IMR-90 (cell line): Measurements from ENCODE around the gene BLNK.

ENCODE experiments used
- CEBPB ChIP-seq: IDR thresholded peaks from 2 replicates; pipeline ENCODE4 v1.6.1; 2012; ENCODE audit warnings: low read depth, low read length, improper control_type of control experiment
- CHD1 ChIP-seq: IDR thresholded peaks from 2 replicates; pipeline ENCODE4 v1.6.1; 2012; ENCODE audit warnings: low read depth, low read length, improper control_type of control experiment
- CTCF ChIP-seq: conservative IDR thresholded peaks from 2 replicates; pipeline ENCODE4 v1.5.1; 2012; ENCODE audit warnings: mild to moderate bottlenecking, low read depth, low read length, improper control_type of control experiment
- FOS ChIP-seq: fragments of 150-350 bp; IDR thresholded peaks from 2 replicates; pipeline ENCODE4 v1.6.1; 2016; ENCODE audit warnings: low read depth, low read length
- MAFK ChIP-seq: IDR thresholded peaks from 2 replicates; pipeline ENCODE4 v1.6.1; 2012; ENCODE audit warnings: low read depth, low read length, improper control_type of control experiment
- MAZ ChIP-seq: IDR thresholded peaks from 2 replicates; pipeline ENCODE4 v1.6.1; 2012; ENCODE audit warnings: low read depth, mild to moderate bottlenecking, low read length, improper control_type of control experiment, moderate library complexity, borderline replicate concordance
- POLR2A ChIP-seq: IDR thresholded peaks from 2 replicates; pipeline ENCODE4 v1.6.1; 2012; ENCODE audit warnings: mild to moderate bottlenecking, low read depth, low read length
- RAD21 ChIP-seq: IDR thresholded peaks from 2 replicates; pipeline ENCODE4 v1.6.1; 2012; ENCODE audit warnings: low read length, improper control_type of control experiment
- RCOR1 ChIP-seq: IDR thresholded peaks from 2 replicates; pipeline ENCODE4 v1.6.1; 2012; ENCODE audit warnings: mild to moderate bottlenecking, low read length, improper control_type of control experiment; ENCODE audit not compliant: insufficient replicate concordance
- RFX5 ChIP-seq: IDR thresholded peaks from 2 replicates; pipeline ENCODE4 v1.8.0; 2012; ENCODE audit warnings: low read depth, mild to moderate bottlenecking, low read length, moderate library complexity
- USF2 ChIP-seq: fragments of 150-350 bp; IDR thresholded peaks from 2 replicates; pipeline ENCODE4 v1.6.1; 2017; ENCODE audit warnings: mild to moderate bottlenecking, antibody characterized with exemption, low read length, low read depth
- TF ChIP-seq, protein P1 (sequence below): fragments of 150-350 bp; IDR thresholded peaks from 2 replicates; pipeline ENCODE4 v1.6.1; 2016; ENCODE audit warnings: low read depth, mild to moderate bottlenecking, low read length, moderate library complexity, borderline replicate concordance

- TF ChIP-seq CTCF: no peak
- no peak for TF ChIP-seq MAFK
- TF ChIP-seq POLR2A: no peak
- TF ChIP-seq RFX5: no peak
- no peak for TF ChIP-seq RAD21
- no peak for TF ChIP-seq CHD1
- TF ChIP-seq USF2: no peak
- TF ChIP-seq, protein P1, sequence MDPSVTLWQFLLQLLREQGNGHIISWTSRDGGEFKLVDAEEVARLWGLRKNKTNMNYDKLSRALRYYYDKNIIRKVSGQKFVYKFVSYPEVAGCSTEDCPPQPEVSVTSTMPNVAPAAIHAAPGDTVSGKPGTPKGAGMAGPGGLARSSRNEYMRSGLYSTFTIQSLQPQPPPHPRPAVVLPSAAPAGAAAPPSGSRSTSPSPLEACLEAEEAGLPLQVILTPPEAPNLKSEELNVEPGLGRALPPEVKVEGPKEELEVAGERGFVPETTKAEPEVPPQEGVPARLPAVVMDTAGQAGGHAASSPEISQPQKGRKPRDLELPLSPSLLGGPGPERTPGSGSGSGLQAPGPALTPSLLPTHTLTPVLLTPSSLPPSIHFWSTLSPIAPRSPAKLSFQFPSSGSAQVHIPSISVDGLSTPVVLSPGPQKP: no peak
- TF ChIP-seq FOS: no peak
- no peak for TF ChIP-seq MAZ
- no peak for TF ChIP-seq CEBPB
- no peak for TF ChIP-seq RCOR1
These were observed 18.0 kb upstream of the BLNK start for GRCh38 chr10:96289218-96289910.
